ENCODE results near the gene ANG.

- TF ChIP-seq CTCF (IDR thresholded peaks at IDR 0.05) (no peak), POLR2A (IDR thresholded peaks at IDR 0.05) (no peak), POLR2AphosphoS5 (IDR thresholded peaks at IDR 0.05) (no peak)
These were observed 9.4 kb downstream of the ANG start for GRCh38 chr14:20698018-20698329.
